ENCODE measurements around the gene UBE4A. TPM values are rescaled to one million over a fixed set of nuclear protein-coding genes. Genes with fewer than 3 reads are reported as not detected.
A peak's percentile ranks its signal among the peaks of the same experiment; 100 is the strongest.
"Not testable (repeated sequence)": the region's sequence is repeated elsewhere in the genome, so short reads cannot be mapped to it uniquely, and the experiment has no call there.

The UBE4A gene
- polyA plus RNA-seq, 1 donor from 2014 or later: 18.3 TPM

GRCh38 chr11:118401880-118402590 lies 42.6 kb downstream of the UBE4A start:
- Mint-ChIP-seq H3K4me1 (peaks cover 34 to 51% (median 49%) of the 10 kb centered on the region in 3 donors), H3K27ac (peak overlapping the region; percentile 96 to 100 (median 99)), H3K27me3 (no peaks in the 10 kb centered on the region)

GRCh38 chr11:118402594-118402993 lies 43.2 kb downstream of the UBE4A start:
- peak overlapping the region in 2 of 3 donors; percentile 50 to 99 for H3K27ac Mint-ChIP-seq
- H3K36me3 Mint-ChIP-seq, H3K27me3 Mint-ChIP-seq, H3K9me3 Mint-ChIP-seq: not testable (repeated sequence)
- peaks cover 34 to 51% (median 49%) of the 10 kb centered on the region in 3 donors for H3K4me1 Mint-ChIP-seq
- peak overlapping the region; percentile 97 to 98 (median 98) for H3K4me3 Mint-ChIP-seq

More at GRCh38 chr11:118401880-118402590, 42.6 kb downstream of the UBE4A start:
- Mint-ChIP-seq H3K9me3 (no peaks in the 10 kb centered on the region), H3K4me3 (peak overlapping the region; percentile 97 to 98 (median 98)), H3K36me3 (no peaks in the 10 kb centered on the region)

DNA sequence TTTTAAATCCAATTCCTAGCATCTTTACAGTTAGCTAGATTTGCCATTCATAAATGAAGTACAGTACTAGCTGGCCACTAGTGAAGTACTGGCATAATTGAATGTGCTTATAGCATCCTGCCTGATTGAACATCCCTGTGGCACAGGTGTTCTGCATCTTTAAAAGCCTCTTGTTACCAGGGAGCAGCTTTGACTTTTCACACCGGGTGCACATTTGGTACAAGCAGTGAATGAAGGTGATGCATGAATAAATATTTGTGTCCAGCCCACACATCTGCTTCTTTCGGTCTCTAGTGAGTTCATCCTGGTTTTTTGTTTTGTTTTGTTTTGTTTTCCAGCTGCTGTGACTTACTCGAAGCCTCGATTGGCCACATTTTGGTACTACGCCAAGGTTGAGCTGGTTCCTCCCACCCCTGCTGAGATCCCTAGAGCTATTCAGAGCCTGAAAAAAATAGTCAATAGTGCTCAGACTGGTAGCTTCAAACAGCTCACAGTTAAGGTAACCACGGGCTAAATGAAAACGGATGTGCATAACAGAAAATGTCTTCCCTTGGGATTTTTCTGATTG lies 47.3 kb downstream of the UBE4A start:
- H3K9me3 Mint-ChIP-seq: no peaks in the 10 kb centered on the region

DNA sequence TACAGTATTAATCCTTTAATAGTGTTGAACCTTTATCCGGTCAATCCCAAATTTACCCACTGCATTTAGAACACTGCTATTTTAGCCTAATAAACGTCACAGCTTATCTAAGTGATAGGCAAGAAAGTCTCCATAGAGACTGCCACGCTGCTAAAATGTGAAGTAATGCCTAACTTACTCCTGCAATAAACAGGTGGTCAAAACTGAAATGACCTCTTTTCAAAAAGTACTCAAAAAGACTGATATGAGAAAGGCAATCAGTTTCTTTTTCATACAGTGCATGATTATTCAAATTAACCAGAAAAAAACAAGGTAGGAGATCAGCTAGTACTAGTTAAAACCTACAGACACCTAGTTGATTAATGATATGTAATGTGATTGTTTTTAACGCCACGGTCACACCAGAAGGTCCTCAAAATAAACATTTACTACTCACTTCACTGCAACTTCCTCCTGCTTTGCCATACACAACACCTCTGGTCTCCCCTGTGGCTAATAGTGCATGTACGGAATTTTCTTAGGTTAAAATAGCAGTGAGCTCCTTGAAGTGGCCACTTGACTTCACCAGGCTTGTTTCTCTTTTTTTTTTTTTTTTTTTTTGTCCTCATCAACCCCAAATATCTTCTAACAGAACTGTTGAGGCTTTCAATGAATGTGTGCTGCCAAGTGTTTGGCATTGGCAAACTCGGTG lies 50.8 kb downstream of the UBE4A start:
- no peaks in the 10 kb centered on the region for H3K27me3 Mint-ChIP-seq
- peak overlapping the region in 1 of 4 donors; percentile 49 for H3K4me3 Mint-ChIP-seq
- H3K9me3 Mint-ChIP-seq: no peaks in the 10 kb centered on the region
- peaks cover 6 to 19% (median 14%) of the 10 kb centered on the region in 3 donors for H3K4me1 Mint-ChIP-seq
- H3K36me3 Mint-ChIP-seq: peaks cover 5% of the 10 kb centered on the region
- H3K27ac Mint-ChIP-seq: peak overlapping the region in 1 of 3 donors; percentile 10

More for the DNA sequence above, 47.3 kb downstream of the UBE4A start:
- Mint-ChIP-seq H3K27me3 (no peaks in the 10 kb centered on the region), H3K4me1 (peaks cover 19 to 34% (median 31%) of the 10 kb centered on the region in 3 donors), H3K27ac (peak overlapping the region in 1 of 3 donors; percentile 52), H3K4me3 (peak overlapping the region in 2 of 4 donors; percentile 38 to 68), H3K36me3 (peaks cover 5% of the 10 kb centered on the region)

DNA sequence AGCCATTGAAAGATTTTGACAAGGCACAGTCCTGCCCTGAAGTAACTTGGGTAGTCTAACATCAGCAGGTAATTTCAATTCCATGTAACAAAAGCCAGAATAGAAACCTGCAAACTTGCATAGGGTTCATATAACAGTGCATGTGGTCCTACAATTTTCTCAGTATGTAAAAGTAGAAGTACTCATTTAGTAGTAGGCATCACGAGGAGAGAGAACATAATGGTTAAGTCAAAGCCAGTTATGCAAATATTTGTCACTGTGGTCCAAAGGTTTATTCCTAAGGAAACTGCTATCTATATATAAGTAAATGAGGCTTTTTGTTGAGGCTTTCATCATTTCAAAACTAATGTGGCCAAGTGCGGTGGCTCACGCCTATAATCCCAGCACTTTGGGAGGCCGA lies 52.1 kb downstream of the UBE4A start:
- no peak overlapping the region for H3K4me3 Mint-ChIP-seq
- H3K36me3 Mint-ChIP-seq: peaks cover 5% of the 10 kb centered on the region
- no peaks in the 10 kb centered on the region for H3K9me3 Mint-ChIP-seq
- peaks cover 6 to 13% (median 10%) of the 10 kb centered on the region in 3 donors for H3K4me1 Mint-ChIP-seq
- H3K27ac Mint-ChIP-seq: no peak overlapping the region
- H3K27me3 Mint-ChIP-seq: no peaks in the 10 kb centered on the region

DNA sequence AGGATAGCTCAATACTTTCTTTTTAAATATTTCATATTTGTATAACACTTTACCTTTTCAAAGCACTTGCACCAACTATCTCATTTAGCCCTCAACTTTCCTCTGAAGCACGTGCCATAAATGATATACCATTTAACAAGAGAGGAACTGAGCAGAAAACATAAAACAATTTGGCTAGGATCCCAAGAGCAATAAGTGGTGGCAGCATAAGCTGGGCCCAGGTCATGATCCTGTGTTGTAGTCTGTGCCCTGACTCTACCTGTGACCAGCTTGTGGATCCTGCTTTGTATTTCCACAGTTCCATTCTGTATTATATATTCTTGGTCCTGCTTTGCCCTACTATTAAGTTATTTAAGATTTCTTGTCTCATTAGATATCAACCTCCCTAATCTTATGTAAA lies 53.5 kb downstream of the UBE4A start:
- Mint-ChIP-seq H3K4me1 (peaks cover 6 to 10% (median 10%) of the 10 kb centered on the region in 3 donors), H3K4me3 (no peak overlapping the region), H3K36me3 (peaks cover 5% of the 10 kb centered on the region), H3K9me3 (no peaks in the 10 kb centered on the region), H3K27ac (no peak overlapping the region), H3K27me3 (no peaks in the 10 kb centered on the region)

DNA sequence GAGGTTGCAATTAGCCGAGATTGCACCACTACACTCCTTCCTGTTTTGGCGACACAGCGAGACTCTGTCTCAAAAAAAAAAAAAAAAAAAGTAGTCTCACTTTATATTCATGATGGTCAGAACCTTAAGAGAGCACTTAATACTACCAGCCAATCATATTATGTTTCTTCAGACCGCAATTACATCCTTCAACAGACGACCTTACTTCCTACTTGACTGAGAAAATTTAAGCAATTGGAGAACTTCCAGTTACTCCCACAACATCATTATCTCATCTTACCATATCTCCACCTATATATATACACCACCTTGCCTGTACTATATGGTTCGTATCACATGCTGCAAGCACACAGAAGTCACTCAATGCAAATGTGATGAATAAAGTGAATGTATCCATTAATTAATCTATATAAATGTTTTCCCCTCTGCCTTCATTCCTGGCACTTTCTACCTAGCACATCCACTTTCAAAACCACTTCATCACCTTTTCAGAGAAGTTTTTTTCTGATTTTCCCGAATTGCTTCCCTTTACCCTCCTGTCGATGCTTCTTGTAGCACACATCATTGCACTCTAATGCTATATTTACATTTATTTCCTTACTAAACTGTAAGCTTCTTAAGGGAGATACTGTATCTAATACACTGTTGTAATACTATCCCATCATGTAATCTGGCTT lies 55.8 kb downstream of the UBE4A start:
- H3K4me3 Mint-ChIP-seq: no peak overlapping the region

DNA sequence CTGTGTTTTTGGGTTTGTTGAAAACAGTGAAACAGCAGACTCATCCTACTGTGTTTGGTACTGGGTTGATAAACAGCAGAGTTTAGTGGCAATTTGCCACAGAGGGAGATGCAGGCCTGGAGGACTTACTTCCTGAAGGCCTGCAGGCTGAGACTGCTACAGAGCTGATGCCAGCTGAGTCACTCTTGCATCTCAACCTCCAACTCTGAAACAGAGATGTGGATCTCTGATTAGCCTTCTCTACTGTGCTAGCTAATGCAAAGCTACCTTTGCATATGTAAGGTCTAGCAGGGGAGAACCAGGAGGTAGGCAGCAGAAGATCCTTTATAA lies 56.3 kb downstream of the UBE4A start:
- H3K27ac Mint-ChIP-seq: no peak overlapping the region
- H3K27me3 Mint-ChIP-seq: no peaks in the 10 kb centered on the region
- peaks cover 0 to under 1% (median 0%) of the 10 kb centered on the region in 3 donors for H3K4me1 Mint-ChIP-seq
- no peak overlapping the region for H3K4me3 Mint-ChIP-seq
- peaks cover 3% of the 10 kb centered on the region for H3K36me3 Mint-ChIP-seq
- H3K9me3 Mint-ChIP-seq: no peaks in the 10 kb centered on the region

More for the DNA sequence above, 55.8 kb downstream of the UBE4A start:
- peaks cover 2 to 4% (median 2%) of the 10 kb centered on the region in 3 donors for H3K4me1 Mint-ChIP-seq
- H3K27me3 Mint-ChIP-seq: no peaks in the 10 kb centered on the region
- peaks cover 3% of the 10 kb centered on the region for H3K36me3 Mint-ChIP-seq
- no peaks in the 10 kb centered on the region for H3K9me3 Mint-ChIP-seq
- H3K27ac Mint-ChIP-seq: no peak overlapping the region

DNA sequence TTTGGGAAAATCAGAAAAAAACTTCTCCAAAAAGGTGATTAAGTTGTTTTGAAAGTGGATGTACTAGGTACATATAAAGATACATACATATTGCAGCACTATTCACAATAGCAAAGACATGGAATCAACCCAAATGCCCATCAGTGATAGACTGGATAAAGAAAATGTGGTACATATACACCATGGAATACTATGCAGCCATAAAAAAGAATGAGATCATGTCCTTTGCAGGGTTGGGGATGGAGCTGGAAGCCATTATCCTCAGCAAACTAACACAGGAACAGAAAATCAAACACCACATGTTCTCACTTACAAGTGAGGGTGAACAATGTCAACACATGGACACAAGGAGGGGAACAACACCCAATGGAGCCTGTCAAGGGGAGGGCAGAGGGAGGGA lies 57.5 kb downstream of the UBE4A start:
- not testable (repeated sequence) for H3K27me3 Mint-ChIP-seq, H3K36me3 Mint-ChIP-seq, H3K27ac Mint-ChIP-seq, H3K4me3 Mint-ChIP-seq, H3K4me1 Mint-ChIP-seq, H3K9me3 Mint-ChIP-seq

GRCh38 chr11:118417801-118418200 lies 58.4 kb downstream of the UBE4A start:
- no peaks in the 10 kb centered on the region for H3K36me3 Mint-ChIP-seq
- H3K4me3 Mint-ChIP-seq: no peak overlapping the region
- no peak overlapping the region for H3K27ac Mint-ChIP-seq
- no peaks in the 10 kb centered on the region for H3K27me3 Mint-ChIP-seq
- no peaks in the 10 kb centered on the region for H3K4me1 Mint-ChIP-seq
- no peaks in the 10 kb centered on the region for H3K9me3 Mint-ChIP-seq

DNA sequence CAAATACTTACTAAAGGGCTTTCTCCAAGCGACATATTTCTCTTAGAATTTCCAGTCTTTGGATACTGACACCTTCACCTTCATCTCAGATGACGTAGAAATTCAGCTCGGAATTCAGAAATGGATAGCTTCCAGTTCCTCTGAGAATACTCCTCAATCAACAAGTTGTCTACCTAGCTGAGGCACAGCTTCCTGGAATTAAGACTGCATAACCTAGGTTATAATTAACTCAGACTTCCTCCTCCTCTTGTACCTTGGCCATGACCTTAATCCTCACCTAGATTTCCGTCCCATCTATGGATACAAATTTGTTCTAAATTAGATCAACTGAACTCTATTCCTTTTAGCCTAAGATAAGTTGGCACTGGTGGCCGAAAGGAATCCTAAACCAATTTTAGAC lies 59.4 kb downstream of the UBE4A start:
- Mint-ChIP-seq H3K4me3 (no peak overlapping the region), H3K36me3 (peaks cover 3% of the 10 kb centered on the region), H3K27me3 (no peaks in the 10 kb centered on the region), H3K4me1 (no peaks in the 10 kb centered on the region), H3K27ac (no peak overlapping the region), H3K9me3 (no peaks in the 10 kb centered on the region)

DNA sequence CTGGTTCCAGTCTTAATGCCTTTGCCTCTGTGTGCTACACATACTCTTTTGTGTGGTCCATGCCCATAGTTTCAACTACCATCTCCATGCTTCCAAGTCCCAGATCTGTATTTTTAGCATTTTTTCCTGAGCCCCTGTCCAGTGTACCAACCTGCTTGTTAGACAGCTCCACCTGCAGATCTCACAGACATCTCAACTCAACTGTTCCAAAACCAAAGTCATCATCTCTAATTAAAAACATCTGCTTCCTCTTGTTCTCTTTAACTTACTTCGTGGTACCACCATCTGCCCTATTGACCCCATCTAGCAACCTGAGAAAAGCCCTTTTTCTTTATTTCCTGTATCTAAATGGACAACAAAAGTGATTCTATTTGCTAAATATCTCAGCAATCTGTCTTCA lies 68.3 kb downstream of the UBE4A start:
- Mint-ChIP-seq H3K4me3 (no peak overlapping the region), H3K27me3 (peaks cover 1% of the 10 kb centered on the region), H3K4me1 (peaks cover 0 to 5% (median 0%) of the 10 kb centered on the region in 3 donors), H3K27ac (peak overlapping the region in 1 of 3 donors; percentile 71), H3K9me3 (peaks cover 0 to 1% (median 0%) of the 10 kb centered on the region in 3 donors), H3K36me3 (peaks cover 5% of the 10 kb centered on the region)

GRCh38 chr11:118430956-118431355 lies 71.6 kb downstream of the UBE4A start:
- no peak overlapping the region for H3K4me3 Mint-ChIP-seq

DNA sequence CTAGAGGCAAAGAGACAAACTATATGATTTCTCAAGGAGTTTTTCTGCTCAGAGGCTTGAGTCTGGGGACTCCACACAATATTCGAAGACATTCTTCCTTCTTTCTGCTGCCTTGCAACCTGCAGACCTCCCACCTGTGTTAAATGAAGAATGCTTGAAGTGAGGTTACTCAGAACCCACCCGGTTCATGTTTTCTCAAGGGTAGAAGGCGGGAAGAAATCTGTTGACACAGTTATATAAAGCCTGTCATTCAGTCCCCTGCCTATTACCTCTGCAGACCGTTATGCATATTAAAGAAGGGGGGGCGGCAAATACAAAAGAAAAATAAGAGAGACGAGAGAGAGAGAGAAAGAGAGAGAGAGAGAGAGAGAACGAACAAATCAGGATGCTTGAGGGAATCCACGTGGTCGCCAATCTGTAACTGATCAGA lies 74.7 kb downstream of the UBE4A start:
- H3K9me3 Mint-ChIP-seq: no peaks in the 10 kb centered on the region
- H3K4me3 Mint-ChIP-seq: peak overlapping the region; percentile 94 to 99 (median 98)
- H3K36me3 Mint-ChIP-seq: no peaks in the 10 kb centered on the region
- H3K4me1 Mint-ChIP-seq: peaks cover 4 to 11% (median 10%) of the 10 kb centered on the region in 3 donors
- H3K27ac Mint-ChIP-seq: peak overlapping the region; percentile 90 to 99 (median 98)
- peaks cover 1% of the 10 kb centered on the region for H3K27me3 Mint-ChIP-seq

More at GRCh38 chr11:118430956-118431355, 71.6 kb downstream of the UBE4A start:
- H3K27ac Mint-ChIP-seq: no peak overlapping the region
- peaks cover 2% of the 10 kb centered on the region for H3K36me3 Mint-ChIP-seq
- no peaks in the 10 kb centered on the region for H3K9me3 Mint-ChIP-seq
- H3K27me3 Mint-ChIP-seq: peaks cover 1% of the 10 kb centered on the region
- peaks cover 5 to 7% (median 5%) of the 10 kb centered on the region in 3 donors for H3K4me1 Mint-ChIP-seq

Measured in IgD-negative memory B cell (primary cell).